Measurements from ENCODE around the gene KDM4D.
"Not testable (repeated sequence)": the region's sequence is repeated elsewhere in the genome, so short reads cannot be mapped to it uniquely, and the experiment has no call there.

KDM4D gene

GRCh38 chr11:94973099-94973968 is at the start of gene KDM4D, which contains the start of gene CWC15:
KDM4D (plus strand) TSS chr11:94973709; CDS start chr11:94997373, 23,664 bp downstream.
CWC15 (minus strand) TSS chr11:94973556; CDS start chr11:94972185, 1,371 bp downstream.
- peak; percentile 84 for DNase-seq (ENCODE audit: low read depth)

- no peak for DNase-seq (ENCODE audit: low read depth)
These were observed 49.3 kb upstream of the KDM4D start for GRCh38 chr11:94924171-94924572.

- no peak for DNase-seq (ENCODE audit: low read depth)
These were observed 48.9 kb upstream of the KDM4D start for GRCh38 chr11:94924612-94925011.

- no peak for DNase-seq (ENCODE audit: low read depth)
These were observed 47.9 kb upstream of the KDM4D start for GRCh38 chr11:94925422-94926270.

- DNase-seq (ENCODE audit: low read depth), result no peak
These were observed 47.3 kb upstream of the KDM4D start for GRCh38 chr11:94926271-94926625.

- peak; percentile 93 for DNase-seq (ENCODE audit: low read depth)
These were observed 46.7 kb upstream of the KDM4D start for GRCh38 chr11:94926698-94927237.

GRCh38 chr11:94928117-94928990 is 45.2 kb upstream of the KDM4D start:
- DNase-seq (ENCODE audit: low read depth), result no peak

- DNase-seq (ENCODE audit: low read depth), result not testable (repeated sequence)
These were observed 41.4 kb upstream of the KDM4D start for GRCh38 chr11:94932072-94932471.

- DNase-seq (ENCODE audit: low read depth), result no peak
These were observed 41.0 kb upstream of the KDM4D start for GRCh38 chr11:94932503-94932902.

GRCh38 chr11:94933223-94934130 is 40.0 kb upstream of the KDM4D start:
- peak; percentile 96 for DNase-seq (ENCODE audit: low read depth)

- peak; percentile 53 for DNase-seq (ENCODE audit: low read depth)
These were observed 39.1 kb upstream of the KDM4D start for GRCh38 chr11:94934362-94934761.

GRCh38 chr11:94934846-94935245 is 38.7 kb upstream of the KDM4D start:
- no peak for DNase-seq (ENCODE audit: low read depth)

GRCh38 chr11:94938095-94939055 is 35.1 kb upstream of the KDM4D start:
- no peak for DNase-seq (ENCODE audit: low read depth)

- no peak for DNase-seq (ENCODE audit: low read depth)
These were observed 34.2 kb upstream of the KDM4D start for GRCh38 chr11:94939346-94939745.

- DNase-seq (ENCODE audit: low read depth), result no peak
These were observed 32.4 kb upstream of the KDM4D start for GRCh38 chr11:94941131-94941530.

GRCh38 chr11:94946812-94947211 is 26.7 kb upstream of the KDM4D start:
- no peak for DNase-seq (ENCODE audit: low read depth)

- DNase-seq (ENCODE audit: low read depth), result no peak
These were observed 25.4 kb upstream of the KDM4D start for GRCh38 chr11:94948070-94948617.

GRCh38 chr11:94954753-94955152 is 18.8 kb upstream of the KDM4D start:
- DNase-seq (ENCODE audit: low read depth), result no peak

- DNase-seq (ENCODE audit: low read depth), result no peak
These were observed 16.5 kb upstream of the KDM4D start for GRCh38 chr11:94956963-94957362.
